Femur (tissue), 1 donor: ENCODE data around the gene RGR.
A peak's percentile ranks its signal among the peaks of the same experiment; 100 is the strongest.
"Not testable (repeated sequence)": the region's sequence is repeated elsewhere in the genome, so short reads cannot be mapped to it uniquely, and the experiment has no call there.

Experiments
- DNase-seq: peaks from one replicate; pipeline ENCODE4 v3.0.0-alpha.2; 2017

RGR gene

GRCh38 chr10:84261236-84261915, 16.5 kb downstream of the RGR start:
- no peak for DNase-seq

- no peak for DNase-seq
These were observed 17.5 kb downstream of the RGR start for GRCh38 chr10:84262190-84262956.

- DNase-seq, result no peak
These were observed 18.9 kb downstream of the RGR start for GRCh38 chr10:84263716-84264115.

GRCh38 chr10:84264611-84265141, 19.8 kb downstream of the RGR start:
- peak; percentile 68 for DNase-seq

GRCh38 chr10:84265418-84265817, 20.6 kb downstream of the RGR start:
- peak; percentile 58 for DNase-seq

GRCh38 chr10:84267503-84268126, 22.8 kb downstream of the RGR start:
- no peak for DNase-seq

GRCh38 chr10:84269162-84269561, 24.3 kb downstream of the RGR start:
- no peak for DNase-seq

GRCh38 chr10:84269773-84270172, 24.9 kb downstream of the RGR start:
- no peak for DNase-seq

GRCh38 chr10:84270708-84271107, 25.9 kb downstream of the RGR start:
- DNase-seq, result no peak

- not testable (repeated sequence) for DNase-seq
These were observed 35.1 kb downstream of the RGR start for GRCh38 chr10:84279876-84280475.

GRCh38 chr10:84286695-84287094, 41.8 kb downstream of the RGR start:
- no peak for DNase-seq

- DNase-seq, result no peak
These were observed 43.3 kb downstream of the RGR start for GRCh38 chr10:84288151-84288550.

- DNase-seq, result no peak
These were observed 44.8 kb downstream of the RGR start for GRCh38 chr10:84289521-84290200.

- DNase-seq, result no peak
These were observed 45.4 kb downstream of the RGR start for GRCh38 chr10:84290235-84290634.

- DNase-seq, result peak; percentile 34
These were observed 46.5 kb downstream of the RGR start for GRCh38 chr10:84291384-84291783.

- DNase-seq, result no peak
These were observed 47.6 kb downstream of the RGR start for GRCh38 chr10:84292502-84292901.

- DNase-seq, result no peak
These were observed 48.3 kb downstream of the RGR start for GRCh38 chr10:84293171-84293570.

GRCh38 chr10:84293574-84294016, 48.7 kb downstream of the RGR start:
- DNase-seq, result no peak

- DNase-seq, result no peak
These were observed 50.1 kb downstream of the RGR start for GRCh38 chr10:84294766-84295447.

- no peak for DNase-seq
These were observed 51.5 kb downstream of the RGR start for GRCh38 chr10:84296091-84296981.

GRCh38 chr10:84298057-84298456, 53.2 kb downstream of the RGR start:
- no peak for DNase-seq
